Mucosa of rectum (tissue), 2 donors: ENCODE data around the gene SLC24A4.

ENCODE experiments used
- H3K27ac ChIP-seq, 2 donors: one replicate each; pipeline ENCODE4 v1.7.0; 2013; ENCODE audit warnings: inconsistent platforms in 2 of 2, low read depth in 2 of 2, low read length in 2 of 2
- H3K27me3 ChIP-seq, 2 donors: one replicate each; pipeline ENCODE4 v1.7.0; 2013; ENCODE audit warnings: low read length in 2 of 2; ENCODE audit not compliant: control insufficient read depth in 2 of 2, insufficient read depth in 2 of 2
- H3K36me3 ChIP-seq, 2 donors: one replicate each; pipeline ENCODE4 v1.7.0; 2013; ENCODE audit warnings: low read length in 2 of 2; ENCODE audit not compliant: control insufficient read depth in 2 of 2, insufficient read depth in 2 of 2
- H3K4me1 ChIP-seq, 2 donors: one replicate each; pipeline ENCODE4 v1.7.0; 2013; ENCODE audit warnings: low read length in 2 of 2, mild to moderate bottlenecking in 1 of 2; ENCODE audit not compliant: control insufficient read depth in 2 of 2, insufficient read depth in 2 of 2
- H3K4me3 ChIP-seq, 2 donors: one replicate each; pipeline ENCODE4 v1.7.0; 2013; ENCODE audit warnings: low read length in 2 of 2
- H3K9ac ChIP-seq, 2 donors: one replicate each; pipeline ENCODE4 v1.7.0; 2013; ENCODE audit warnings: low read length in 2 of 2, low read depth in 1 of 2, mild to moderate bottlenecking in 1 of 2
- H3K9me3 ChIP-seq, 2 donors: one replicate each; pipeline ENCODE4 v1.7.0; 2013; ENCODE audit warnings: low read length in 2 of 2; ENCODE audit not compliant: control insufficient read depth in 2 of 2
- donor health status: healthy.
- donor health status: Normal muscosa, but diverticular disease.

Gene SLC24A4

GRCh38 chr14:92426237-92426636 is 103.3 kb downstream of the SLC24A4 start:
- Histone ChIP-seq H3K36me3 (no peaks in the 10 kb centered on the region), H3K9me3 (peaks cover 0 to 2% of the 10 kb centered on the region in 2 donors), H3K27ac (no peak overlapping the region), H3K9ac (no peak overlapping the region), H3K4me1 (no peaks in the 10 kb centered on the region), H3K4me3 (no peak overlapping the region), H3K27me3 (no peaks in the 10 kb centered on the region)

DNA sequence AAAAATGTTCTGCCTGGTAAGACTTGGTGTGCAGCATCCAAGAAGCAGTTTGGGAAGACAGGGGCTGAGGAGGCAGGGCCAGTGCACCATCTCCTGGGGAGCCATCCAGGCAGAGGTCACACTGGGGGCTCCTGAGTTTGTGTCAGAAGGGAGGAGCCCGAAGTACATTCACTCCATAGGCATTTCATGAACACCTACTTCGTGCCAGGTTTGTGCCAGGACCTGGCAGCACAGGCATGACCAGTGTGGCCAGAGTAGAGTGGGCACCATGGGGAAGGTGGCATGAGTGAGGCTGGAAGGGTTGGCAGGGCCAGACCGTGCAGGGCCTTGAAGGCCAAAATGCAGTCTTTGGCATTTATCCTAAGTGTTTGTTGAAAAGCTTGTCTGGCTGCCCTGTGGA is 104.1 kb downstream of the SLC24A4 start:
- H3K36me3 ChIP-seq, result no peaks in the 10 kb centered on the region
- no peak overlapping the region for H3K27ac ChIP-seq
- peaks cover 0 to 2% of the 10 kb centered on the region in 2 donors for H3K9me3 ChIP-seq
- no peak overlapping the region for H3K4me3 ChIP-seq
- H3K27me3 ChIP-seq, result no peaks in the 10 kb centered on the region
- no peak overlapping the region for H3K9ac ChIP-seq
- no peaks in the 10 kb centered on the region for H3K4me1 ChIP-seq

- no peaks in the 10 kb centered on the region for H3K4me1 ChIP-seq
- H3K9me3 ChIP-seq, result peaks cover 0 to 2% of the 10 kb centered on the region in 2 donors
- no peak overlapping the region for H3K9ac ChIP-seq
- H3K27ac ChIP-seq, result no peak overlapping the region
- no peak overlapping the region for H3K4me3 ChIP-seq
- H3K36me3 ChIP-seq, result no peaks in the 10 kb centered on the region
- H3K27me3 ChIP-seq, result no peaks in the 10 kb centered on the region
Measured at GRCh38 chr14:92430686-92431085, 107.7 kb downstream of the SLC24A4 start.

- Histone ChIP-seq H3K27me3 (no peaks in the 10 kb centered on the region), H3K9ac (no peak overlapping the region), H3K27ac (no peak overlapping the region), H3K4me3 (no peak overlapping the region), H3K4me1 (no peaks in the 10 kb centered on the region), H3K36me3 (no peaks in the 10 kb centered on the region), H3K9me3 (peaks cover 0 to 2% of the 10 kb centered on the region in 2 donors)
Measured at GRCh38 chr14:92431199-92431725, 108.3 kb downstream of the SLC24A4 start.

DNA sequence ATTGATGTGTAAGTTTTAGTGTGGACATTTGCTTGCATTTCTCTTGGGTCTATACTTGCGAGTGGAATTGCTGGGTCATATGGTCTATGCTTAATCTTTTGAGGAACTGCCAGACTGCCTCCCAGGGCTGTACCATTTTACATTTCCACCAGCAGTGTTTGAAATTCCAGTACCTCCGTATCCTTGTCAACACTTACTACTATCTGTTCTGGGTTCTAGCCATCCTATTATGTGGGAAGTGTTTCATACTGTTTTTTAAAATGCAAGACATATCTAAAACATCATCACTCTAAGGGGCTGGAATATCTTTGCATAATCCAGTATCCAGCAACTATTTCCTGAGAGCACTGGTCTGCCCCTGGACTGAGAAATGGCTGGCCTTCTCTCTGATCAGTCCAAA is 110.4 kb downstream of the SLC24A4 start:
- Histone ChIP-seq H3K4me3 (no peak overlapping the region), H3K4me1 (no peaks in the 10 kb centered on the region), H3K36me3 (no peaks in the 10 kb centered on the region), H3K9me3 (no peaks in the 10 kb centered on the region), H3K9ac (no peak overlapping the region), H3K27me3 (no peaks in the 10 kb centered on the region), H3K27ac (no peak overlapping the region)

DNA sequence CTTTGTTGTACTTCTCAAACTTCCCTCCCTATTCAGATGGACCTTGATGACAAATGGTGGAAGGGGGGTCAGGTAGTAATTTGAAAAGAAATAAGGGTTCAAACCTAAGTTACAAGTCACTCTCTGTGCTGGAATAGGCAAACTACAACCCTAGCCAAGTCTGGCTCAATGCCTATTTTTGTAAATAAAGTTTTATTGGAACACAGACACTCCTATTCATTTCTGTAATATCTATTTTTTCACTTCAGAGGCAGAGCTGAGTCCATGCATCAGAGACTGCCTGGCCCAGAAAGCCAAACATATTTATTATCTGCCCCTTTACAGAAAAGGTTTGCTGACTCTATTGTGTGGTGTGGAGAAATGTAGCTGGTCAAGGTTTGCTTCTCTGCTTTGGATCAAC is 112.2 kb downstream of the SLC24A4 start:
- Histone ChIP-seq H3K27ac (no peak overlapping the region), H3K9me3 (no peaks in the 10 kb centered on the region), H3K4me1 (peaks cover 0 to 4% of the 10 kb centered on the region in 2 donors), H3K4me3 (no peak overlapping the region), H3K27me3 (no peaks in the 10 kb centered on the region), H3K9ac (no peak overlapping the region), H3K36me3 (no peaks in the 10 kb centered on the region)

GRCh38 chr14:92436115-92436776 is 113.3 kb downstream of the SLC24A4 start:
- H3K4me3 ChIP-seq, result no peak overlapping the region
- H3K4me1 ChIP-seq, result peaks cover 0 to 4% of the 10 kb centered on the region in 2 donors
- no peaks in the 10 kb centered on the region for H3K27me3 ChIP-seq
- no peaks in the 10 kb centered on the region for H3K9me3 ChIP-seq
- no peak overlapping the region for H3K27ac ChIP-seq
- H3K9ac ChIP-seq, result no peak overlapping the region
- H3K36me3 ChIP-seq, result no peaks in the 10 kb centered on the region

DNA sequence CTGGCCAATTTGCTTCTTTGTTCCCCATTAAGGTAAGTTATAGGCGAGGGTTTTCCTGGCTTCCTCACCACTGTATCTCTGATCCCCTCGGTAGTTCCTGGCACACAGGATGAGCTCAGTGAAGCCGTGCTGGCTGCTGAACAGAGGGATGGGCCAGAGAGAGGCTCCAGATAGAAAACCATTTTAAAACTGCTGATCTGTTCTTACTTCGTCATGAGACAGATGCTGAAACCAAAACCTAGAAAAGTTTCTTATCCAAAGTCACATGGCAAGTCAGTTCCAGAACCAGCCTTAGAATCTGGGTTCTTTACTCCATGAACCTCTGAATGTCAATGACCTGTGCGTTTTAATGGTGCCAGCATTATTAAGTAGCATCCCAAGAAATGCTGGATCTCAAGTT is 114.3 kb downstream of the SLC24A4 start:
- Histone ChIP-seq H3K27me3 (no peaks in the 10 kb centered on the region), H3K27ac (no peak overlapping the region), H3K4me1 (peaks cover 0 to 4% of the 10 kb centered on the region in 2 donors), H3K9ac (no peak overlapping the region), H3K9me3 (no peaks in the 10 kb centered on the region), H3K4me3 (no peak overlapping the region), H3K36me3 (no peaks in the 10 kb centered on the region)

GRCh38 chr14:92437729-92438285 is 114.8 kb downstream of the SLC24A4 start:
- no peaks in the 10 kb centered on the region for H3K27me3 ChIP-seq
- no peak overlapping the region for H3K9ac ChIP-seq
- peaks cover 0 to 4% of the 10 kb centered on the region in 2 donors for H3K4me1 ChIP-seq
- no peaks in the 10 kb centered on the region for H3K36me3 ChIP-seq
- no peak overlapping the region for H3K27ac ChIP-seq
- H3K4me3 ChIP-seq, result no peak overlapping the region
- H3K9me3 ChIP-seq, result no peaks in the 10 kb centered on the region

- Histone ChIP-seq H3K27ac (no peak overlapping the region), H3K27me3 (no peaks in the 10 kb centered on the region), H3K9ac (no peak overlapping the region), H3K36me3 (no peaks in the 10 kb centered on the region), H3K9me3 (no peaks in the 10 kb centered on the region), H3K4me3 (no peak overlapping the region), H3K4me1 (peaks cover 0 to 4% of the 10 kb centered on the region in 2 donors)
Measured at GRCh38 chr14:92439537-92440344, 116.8 kb downstream of the SLC24A4 start.
